Colon (tissue), 2 donors: ENCODE measurements around the gene FHAD1.
"Not testable (repeated sequence)": the region's sequence is repeated elsewhere in the genome, so short reads cannot be mapped to it uniquely, and the experiment has no call there.

Experiments used
- FAIRE-seq: peaks from 2 replicates; lab custom pipeline; 2012; peaks lifted over from hg19 to GRCh38; lab: Jason Lieb, UNC
- donor health status: control.
- donor health status: control.

The FHAD1 gene

GRCh38 chr1:15305468-15305770 lies 58.4 kb downstream of the FHAD1 start:
- FAIRE-seq: no peak

- FAIRE-seq: not testable (repeated sequence)
Observed at GRCh38 chr1:15306352-15306751, 59.3 kb downstream of the FHAD1 start.

GRCh38 chr1:15308135-15308534 lies 61.1 kb downstream of the FHAD1 start:
- no peak for FAIRE-seq

- FAIRE-seq: no peak
Observed at GRCh38 chr1:15308621-15309027, 61.6 kb downstream of the FHAD1 start.

GRCh38 chr1:15309687-15310086 lies 62.7 kb downstream of the FHAD1 start:
- FAIRE-seq: no peak

- FAIRE-seq: no peak
Observed at GRCh38 chr1:15310544-15310943, 63.5 kb downstream of the FHAD1 start.

- no peak for FAIRE-seq
Observed at GRCh38 chr1:15311122-15311822, 64.2 kb downstream of the FHAD1 start.

- FAIRE-seq: no peak
Observed at GRCh38 chr1:15311880-15312279, 64.9 kb downstream of the FHAD1 start.

GRCh38 chr1:15312626-15313411 lies 65.8 kb downstream of the FHAD1 start:
- FAIRE-seq: no peak

GRCh38 chr1:15314328-15315281 lies 67.6 kb downstream of the FHAD1 start:
- no peak for FAIRE-seq

GRCh38 chr1:15315815-15316214 lies 68.8 kb downstream of the FHAD1 start:
- no peak for FAIRE-seq

GRCh38 chr1:15316510-15316909 lies 69.5 kb downstream of the FHAD1 start:
- FAIRE-seq: no peak

- FAIRE-seq: no peak
Observed at GRCh38 chr1:15320267-15320666, 73.2 kb downstream of the FHAD1 start.

GRCh38 chr1:15321601-15322000 lies 74.6 kb downstream of the FHAD1 start:
- no peak for FAIRE-seq

GRCh38 chr1:15322648-15323350 lies 75.8 kb downstream of the FHAD1 start:
- FAIRE-seq: no peak

- FAIRE-seq: no peak
Observed at GRCh38 chr1:15323351-15323988, 76.4 kb downstream of the FHAD1 start.

- no peak for FAIRE-seq
Observed at GRCh38 chr1:15323989-15324868, 77.2 kb downstream of the FHAD1 start.

GRCh38 chr1:15324869-15325335 lies 77.9 kb downstream of the FHAD1 start:
- no peak for FAIRE-seq

- no peak for FAIRE-seq
Observed at GRCh38 chr1:15325375-15326085, 78.5 kb downstream of the FHAD1 start.
